ENCODE measurements around the gene HABP2. TPM values are rescaled to one million over a fixed set of nuclear protein-coding genes. Genes with fewer than 3 reads are reported as not detected.

Gene HABP2
- polyA plus RNA-seq, 1 donor from 2014 or later: not detected

- no peak overlapping the region for H3K4me2 ChIP-seq (ENCODE audit: low read length)
- H3K79me2 ChIP-seq (replicated peaks; ENCODE audit: insufficient read depth, low read length): no peaks in the 10 kb centered on the region
- H3K4me3 ChIP-seq (ENCODE audit: low read length): no peak overlapping the region
- H3K36me3 ChIP-seq (ENCODE audit: insufficient read depth, low read length): no peaks in the 10 kb centered on the region
- no peaks in the 10 kb centered on the region for H3K9me2 ChIP-seq (ENCODE audit: insufficient read depth, low read length)
- H3K9ac ChIP-seq (ENCODE audit: low read length): no peak overlapping the region
- H3K9me3 ChIP-seq (ENCODE audit: low read length): no peaks in the 10 kb centered on the region
- TF ChIP-seq, protein P1, sequence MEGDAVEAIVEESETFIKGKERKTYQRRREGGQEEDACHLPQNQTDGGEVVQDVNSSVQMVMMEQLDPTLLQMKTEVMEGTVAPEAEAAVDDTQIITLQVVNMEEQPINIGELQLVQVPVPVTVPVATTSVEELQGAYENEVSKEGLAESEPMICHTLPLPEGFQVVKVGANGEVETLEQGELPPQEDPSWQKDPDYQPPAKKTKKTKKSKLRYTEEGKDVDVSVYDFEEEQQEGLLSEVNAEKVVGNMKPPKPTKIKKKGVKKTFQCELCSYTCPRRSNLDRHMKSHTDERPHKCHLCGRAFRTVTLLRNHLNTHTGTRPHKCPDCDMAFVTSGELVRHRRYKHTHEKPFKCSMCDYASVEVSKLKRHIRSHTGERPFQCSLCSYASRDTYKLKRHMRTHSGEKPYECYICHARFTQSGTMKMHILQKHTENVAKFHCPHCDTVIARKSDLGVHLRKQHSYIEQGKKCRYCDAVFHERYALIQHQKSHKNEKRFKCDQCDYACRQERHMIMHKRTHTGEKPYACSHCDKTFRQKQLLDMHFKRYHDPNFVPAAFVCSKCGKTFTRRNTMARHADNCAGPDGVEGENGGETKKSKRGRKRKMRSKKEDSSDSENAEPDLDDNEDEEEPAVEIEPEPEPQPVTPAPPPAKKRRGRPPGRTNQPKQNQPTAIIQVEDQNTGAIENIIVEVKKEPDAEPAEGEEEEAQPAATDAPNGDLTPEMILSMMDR (IDR thresholded peaks at IDR 0.05; ENCODE audit: poor library complexity, severe bottlenecking): no peak
- no peak for TF ChIP-seq TAF1 (IDR thresholded peaks at IDR 0.05; ENCODE audit: low read depth)
- no peak for TF ChIP-seq EP300 (conservative IDR thresholded peaks at IDR 0.05; ENCODE audit: poor library complexity, severe bottlenecking)
- TF ChIP-seq SMC3 (conservative IDR thresholded peaks at IDR 0.05; ENCODE audit: poor library complexity): no peak
- no peak overlapping the region for H3K27ac ChIP-seq (ENCODE audit: low read length)
- no peak overlapping the region for H2AFZ ChIP-seq (ENCODE audit: low read depth, low read length)
- H3K27me3 ChIP-seq (ENCODE audit: insufficient read depth, low read depth, low read length): no peaks in the 10 kb centered on the region
- H3F3A ChIP-seq (ENCODE audit: insufficient read depth, low read length, poor library complexity, severe bottlenecking): no peaks in the 10 kb centered on the region
- no peaks in the 10 kb centered on the region for H4K20me1 ChIP-seq (ENCODE audit: insufficient read depth)
Measured at GRCh38 chr10:113604572-113604971, 51.7 kb downstream of the HABP2 start.

DNA sequence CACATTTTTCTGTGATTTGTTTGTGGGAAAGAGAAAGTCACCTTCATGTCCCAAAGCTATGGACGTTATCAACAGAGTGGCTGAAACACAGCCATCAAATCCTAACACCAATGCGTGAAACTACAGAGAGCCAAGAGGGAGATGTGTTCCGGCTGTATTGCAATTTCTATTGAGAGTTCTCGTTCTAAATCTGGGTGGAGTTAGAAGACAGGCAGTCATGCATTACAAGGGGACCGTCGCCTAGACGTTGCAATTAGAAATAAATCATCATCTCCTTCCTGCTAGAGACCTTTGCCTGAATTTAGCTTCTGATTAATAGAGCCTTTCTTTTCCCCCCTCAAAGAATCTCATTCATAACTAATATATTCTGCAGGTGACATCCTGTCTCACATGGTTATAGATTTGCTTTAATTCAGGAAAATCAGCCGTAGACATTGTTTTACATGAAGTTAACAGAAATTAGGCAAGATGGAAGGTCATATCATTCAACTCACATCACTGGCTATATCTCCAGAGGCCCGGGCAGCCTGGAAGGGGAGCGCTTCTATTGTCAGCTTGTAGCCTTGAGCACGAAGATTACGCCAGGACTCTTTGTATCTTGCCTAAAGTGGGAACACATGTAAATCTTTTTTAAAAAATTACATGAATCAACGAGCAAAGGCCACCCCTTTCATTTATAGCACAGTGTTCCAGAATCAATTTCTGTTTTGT, 52.6 kb downstream of the HABP2 start:
- Histone ChIP-seq H3K9me3 (ENCODE audit: low read length) (no peaks in the 10 kb centered on the region), H3K27ac (ENCODE audit: low read length) (no peak overlapping the region), H3F3A (ENCODE audit: insufficient read depth, low read length, poor library complexity, severe bottlenecking) (no peaks in the 10 kb centered on the region), H3K36me3 (ENCODE audit: insufficient read depth, low read length) (no peaks in the 10 kb centered on the region), H3K27me3 (ENCODE audit: insufficient read depth, low read depth, low read length) (no peaks in the 10 kb centered on the region), H3K9ac (ENCODE audit: low read length) (no peak overlapping the region), H2AFZ (ENCODE audit: low read depth, low read length) (no peak overlapping the region), H3K79me2 (replicated peaks; ENCODE audit: insufficient read depth, low read length) (no peaks in the 10 kb centered on the region), H4K20me1 (ENCODE audit: insufficient read depth) (no peaks in the 10 kb centered on the region), H3K4me2 (ENCODE audit: low read length) (no peak overlapping the region), H3K9me2 (ENCODE audit: insufficient read depth, low read length) (no peaks in the 10 kb centered on the region), H3K4me3 (ENCODE audit: low read length) (no peak overlapping the region)
- TF ChIP-seq, protein P2, sequence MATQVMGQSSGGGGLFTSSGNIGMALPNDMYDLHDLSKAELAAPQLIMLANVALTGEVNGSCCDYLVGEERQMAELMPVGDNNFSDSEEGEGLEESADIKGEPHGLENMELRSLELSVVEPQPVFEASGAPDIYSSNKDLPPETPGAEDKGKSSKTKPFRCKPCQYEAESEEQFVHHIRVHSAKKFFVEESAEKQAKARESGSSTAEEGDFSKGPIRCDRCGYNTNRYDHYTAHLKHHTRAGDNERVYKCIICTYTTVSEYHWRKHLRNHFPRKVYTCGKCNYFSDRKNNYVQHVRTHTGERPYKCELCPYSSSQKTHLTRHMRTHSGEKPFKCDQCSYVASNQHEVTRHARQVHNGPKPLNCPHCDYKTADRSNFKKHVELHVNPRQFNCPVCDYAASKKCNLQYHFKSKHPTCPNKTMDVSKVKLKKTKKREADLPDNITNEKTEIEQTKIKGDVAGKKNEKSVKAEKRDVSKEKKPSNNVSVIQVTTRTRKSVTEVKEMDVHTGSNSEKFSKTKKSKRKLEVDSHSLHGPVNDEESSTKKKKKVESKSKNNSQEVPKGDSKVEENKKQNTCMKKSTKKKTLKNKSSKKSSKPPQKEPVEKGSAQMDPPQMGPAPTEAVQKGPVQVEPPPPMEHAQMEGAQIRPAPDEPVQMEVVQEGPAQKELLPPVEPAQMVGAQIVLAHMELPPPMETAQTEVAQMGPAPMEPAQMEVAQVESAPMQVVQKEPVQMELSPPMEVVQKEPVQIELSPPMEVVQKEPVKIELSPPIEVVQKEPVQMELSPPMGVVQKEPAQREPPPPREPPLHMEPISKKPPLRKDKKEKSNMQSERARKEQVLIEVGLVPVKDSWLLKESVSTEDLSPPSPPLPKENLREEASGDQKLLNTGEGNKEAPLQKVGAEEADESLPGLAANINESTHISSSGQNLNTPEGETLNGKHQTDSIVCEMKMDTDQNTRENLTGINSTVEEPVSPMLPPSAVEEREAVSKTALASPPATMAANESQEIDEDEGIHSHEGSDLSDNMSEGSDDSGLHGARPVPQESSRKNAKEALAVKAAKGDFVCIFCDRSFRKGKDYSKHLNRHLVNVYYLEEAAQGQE (IDR thresholded peaks at IDR 0.05; ENCODE audit: borderline replicate concordance): no peak
- TF ChIP-seq RAD21 (conservative IDR thresholded peaks at IDR 0.05): no peak
- no peak for TF ChIP-seq EZH2 (IDR thresholded peaks at IDR 0.05; ENCODE audit: borderline replicate concordance, insufficient read depth, low read length, poor library complexity, severe bottlenecking)
- no peak for TF ChIP-seq MXI1 (conservative IDR thresholded peaks at IDR 0.05; ENCODE audit: poor library complexity, severe bottlenecking)
- no peak for TF ChIP-seq POLR2AphosphoS5 (IDR thresholded peaks at IDR 0.05)
- no peak for TF ChIP-seq EP300 (conservative IDR thresholded peaks at IDR 0.05; ENCODE audit: poor library complexity, severe bottlenecking)
- no peak for TF ChIP-seq TAF1 (IDR thresholded peaks at IDR 0.05; ENCODE audit: low read depth)
- no peak for TF ChIP-seq SMC3 (conservative IDR thresholded peaks at IDR 0.05; ENCODE audit: poor library complexity)
- TF ChIP-seq, protein P1 (IDR thresholded peaks at IDR 0.05; ENCODE audit: poor library complexity, severe bottlenecking): no peak
